Thyroid gland (tissue), 4 donors: ENCODE data around the gene BTG3. TPM values are rescaled to one million over a fixed set of nuclear protein-coding genes. Genes with fewer than 3 reads are reported as not detected.

Source experiments
- DNase-seq, 2 donors: peaks; one replicate each; pipeline ENCODE4 v3.0.0-alpha.2; 2019
- H3K27ac ChIP-seq, 3 donors: fragments of 200-600 bp; sonication (generic); 1 replicate in 2 of 3; 2 replicates in 1 of 3; pipeline ENCODE4 v1.5.1; 2016 to 2019; ENCODE audit warnings: mild to moderate bottlenecking in 1 of 3, moderate library complexity in 1 of 3
- H3K27me3 ChIP-seq: fragments of 200-600 bp; sonication (generic); one replicate; pipeline ENCODE4 v1.5.1; 2019
- H3K36me3 ChIP-seq, 2 donors: fragments of 200-600 bp; sonication (generic); one replicate each; pipeline ENCODE4 v1.5.1; 2016 to 2019
- H3K4me1 ChIP-seq, 2 donors: fragments of 200-600 bp; sonication (generic); one replicate each; pipeline ENCODE4 v1.5.1; 2017 to 2019
- H3K4me3 ChIP-seq, 3 donors: fragments of 200-600 bp; sonication (generic); replicated peaks in 1 of 3; 1 replicate in 2 of 3; 2 replicates in 1 of 3; pipeline ENCODE4 v1.5.1; 2016; ENCODE audit warnings: mild to moderate bottlenecking in 1 of 3
- H3K9me3 ChIP-seq: fragments of 200-600 bp; sonication (generic); one replicate; pipeline ENCODE4 v1.5.1; 2017
- POLR2A ChIP-seq, 2 donors: fragments of 450-650 bp; IDR thresholded peaks; one replicate each; pipeline ENCODE4 v1.6.1; 2017; ENCODE audit warnings: antibody characterized with exemption in 2 of 2, mild to moderate bottlenecking in 2 of 2, moderate library complexity in 1 of 2
- WGBS, 2 donors: methylation state at CpG; one replicate each; pipeline ENCODE4 v1.1.5; 2017; 5-methylcytosine and 5-hydroxymethylcytosine counted together
- intact Hi-C: fragments of 100-400 bp; cut with DNase I; formaldehyde crosslinking; loops from one replicate; pipeline ENCODE4 v1.15.1; 2023
- total RNA-seq, 4 donors: library from RNA; depleted of rRNA; stranded (reverse); fragments of >200 nt; gene quantifications; one replicate each; pipeline ENCODE4 v1.2.3, GENCODE V29; 2016
- TF ChIP-seq, protein P1 (sequence below), 6 experiments: fragments of 200-600 bp in 3 of 6; fragments of 450-650 bp in 3 of 6; sonication (generic) in 3 of 6; IDR thresholded peaks; one replicate each; pipeline ENCODE4 v1.5.1; 2016 to 2019; ENCODE audit warnings: antibody characterized with exemption in 6 of 6, mild to moderate bottlenecking in 2 of 6, inconsistent platforms in 1 of 6, moderate library complexity in 1 of 6

The BTG3 gene
- total RNA-seq, 4 donors from 2014 or later: 37.5 to 79.1 (median 61.9) TPM

DNA sequence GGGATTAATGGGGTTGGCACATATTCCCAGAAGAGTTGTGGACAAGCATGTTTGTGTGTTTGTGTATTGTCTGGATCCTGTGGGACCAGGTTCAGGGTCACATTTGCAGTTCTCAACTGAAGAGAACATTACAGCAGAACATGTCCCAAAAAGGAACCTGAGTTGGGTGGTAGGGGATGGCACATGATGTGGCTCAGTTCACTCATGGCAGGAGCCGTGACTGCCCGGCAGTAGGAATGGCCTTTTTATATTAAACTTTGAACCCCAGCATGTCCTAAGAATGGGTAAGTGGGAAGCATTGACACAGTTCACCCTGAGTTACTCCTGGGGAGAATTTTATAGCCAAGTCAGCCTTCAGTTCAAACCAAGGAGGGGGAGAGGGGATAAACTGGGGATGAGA lies 58.6 kb downstream of the BTG3 start:
- WGBS, 2 donors: 58 to 68% methylated on average over 2 of the region's 2 CpGs
- Histone ChIP-seq H3K36me3 (no peaks in the 10 kb centered on the region), H3K4me3 (no peak overlapping the region), H3K27me3 (no peaks in the 10 kb centered on the region), H3K27ac (no peak overlapping the region), H3K9me3 (no peaks in the 10 kb centered on the region), H3K4me1 (peaks cover 6 to 13% of the 10 kb centered on the region in 2 donors)
- no peak for DNase-seq
- intact Hi-C loops: loop anchor here (10.0 kb wide), 1 partner anchor 169 kb away; no protein-coding TSS in a partner anchor
- no peak for TF ChIP-seq POLR2A (IDR thresholded peaks at IDR 0.05)
- TF ChIP-seq, protein P1, sequence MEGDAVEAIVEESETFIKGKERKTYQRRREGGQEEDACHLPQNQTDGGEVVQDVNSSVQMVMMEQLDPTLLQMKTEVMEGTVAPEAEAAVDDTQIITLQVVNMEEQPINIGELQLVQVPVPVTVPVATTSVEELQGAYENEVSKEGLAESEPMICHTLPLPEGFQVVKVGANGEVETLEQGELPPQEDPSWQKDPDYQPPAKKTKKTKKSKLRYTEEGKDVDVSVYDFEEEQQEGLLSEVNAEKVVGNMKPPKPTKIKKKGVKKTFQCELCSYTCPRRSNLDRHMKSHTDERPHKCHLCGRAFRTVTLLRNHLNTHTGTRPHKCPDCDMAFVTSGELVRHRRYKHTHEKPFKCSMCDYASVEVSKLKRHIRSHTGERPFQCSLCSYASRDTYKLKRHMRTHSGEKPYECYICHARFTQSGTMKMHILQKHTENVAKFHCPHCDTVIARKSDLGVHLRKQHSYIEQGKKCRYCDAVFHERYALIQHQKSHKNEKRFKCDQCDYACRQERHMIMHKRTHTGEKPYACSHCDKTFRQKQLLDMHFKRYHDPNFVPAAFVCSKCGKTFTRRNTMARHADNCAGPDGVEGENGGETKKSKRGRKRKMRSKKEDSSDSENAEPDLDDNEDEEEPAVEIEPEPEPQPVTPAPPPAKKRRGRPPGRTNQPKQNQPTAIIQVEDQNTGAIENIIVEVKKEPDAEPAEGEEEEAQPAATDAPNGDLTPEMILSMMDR (IDR thresholded peaks at IDR 0.05): no peak

GRCh38 chr21:17552410-17552809 lies 60.3 kb downstream of the BTG3 start:
- Histone ChIP-seq H3K4me3 (no peak overlapping the region), H3K27me3 (no peaks in the 10 kb centered on the region), H3K9me3 (no peaks in the 10 kb centered on the region), H3K36me3 (no peaks in the 10 kb centered on the region), H3K4me1 (peaks cover 10 to 23% of the 10 kb centered on the region in 2 donors), H3K27ac (no peak overlapping the region)
- intact Hi-C loops: loop anchor here (10.0 kb wide), 1 partner anchor 168 kb away; no protein-coding TSS in a partner anchor
- TF ChIP-seq, protein P1 (IDR thresholded peaks at IDR 0.05): no peak
- DNase-seq: no peak

GRCh38 chr21:17550671-17551308 lies 61.9 kb downstream of the BTG3 start:
- intact Hi-C loops: loop anchor here (10.0 kb wide), 1 partner anchor 166 kb away; no protein-coding TSS in a partner anchor
- peaks cover 14 to 27% of the 10 kb centered on the region in 2 donors for H3K4me1 ChIP-seq
- H3K27me3 ChIP-seq: no peaks in the 10 kb centered on the region
- no peaks in the 10 kb centered on the region for H3K36me3 ChIP-seq
- H3K27ac ChIP-seq: peak overlapping the region in 2 of 3 donors; percentile 47 to 64
- no peak overlapping the region for H3K4me3 ChIP-seq
- 61 to 67% methylated on average over 5 of the region's 5 CpGs for WGBS, 2 donors
- no peaks in the 10 kb centered on the region for H3K9me3 ChIP-seq
- peak in 1 of 2 donors; percentile 22 for DNase-seq
- TF ChIP-seq, protein P1 (IDR thresholded peaks at IDR 0.05): no peak
- no peak for TF ChIP-seq POLR2A (IDR thresholded peaks at IDR 0.05)

GRCh38 chr21:17548262-17548661 lies 64.4 kb downstream of the BTG3 start:
- Histone ChIP-seq H3K4me3 (no peak overlapping the region), H3K27ac (peak overlapping the region in 1 of 3 donors; percentile 37), H3K4me1 (peaks cover 19 to 40% of the 10 kb centered on the region in 2 donors), H3K9me3 (no peaks in the 10 kb centered on the region), H3K27me3 (no peaks in the 10 kb centered on the region), H3K36me3 (no peaks in the 10 kb centered on the region)
- intact Hi-C loops: no loop called here
- 76 to 78% methylated on average over 7 of the region's 7 CpGs for whole genome bisulfite sequencing, 2 donors
- DNase-seq: no peak
- TF ChIP-seq, protein P1 (IDR thresholded peaks at IDR 0.05): no peak
- TF ChIP-seq POLR2A (IDR thresholded peaks at IDR 0.05): no peak

- intact Hi-C loops: no loop called here
- Histone ChIP-seq H3K4me1 (peaks cover 32 to 42% of the 10 kb centered on the region in 2 donors), H3K27me3 (no peaks in the 10 kb centered on the region), H3K4me3 (no peak overlapping the region), H3K27ac (peak overlapping the region in 2 of 3 donors; percentile 18 to 59), H3K9me3 (no peaks in the 10 kb centered on the region), H3K36me3 (no peaks in the 10 kb centered on the region)
- WGBS, 2 donors: 87 to 90% methylated on average over 1 of the region's 1 CpG
- TF ChIP-seq, protein P1 (IDR thresholded peaks at IDR 0.05): no peak
- no peak for TF ChIP-seq POLR2A (IDR thresholded peaks at IDR 0.05)
- DNase-seq: no peak
These were observed 67.7 kb downstream of the BTG3 start for GRCh38 chr21:17545007-17545406.
